GM19372 (cell line): ENCODE results near the gene PREPL.
"Not testable (repeated sequence)": the region's sequence is repeated elsewhere in the genome, so short reads cannot be mapped to it uniquely, and the experiment has no call there.

Source experiments
- ATAC-seq: cut with Tn5 transposase; IDR thresholded peaks from one replicate; pipeline ENCODE4 v1.9.1; 2021; ENCODE audit warnings: mild to moderate bottlenecking, low read depth, moderate library complexity; ENCODE audit not compliant: unreplicated experiment

PREPL gene

GRCh38 chr2:44349506-44349905 is 11.8 kb downstream of the PREPL start:
- ATAC-seq, result no peak

- no peak for ATAC-seq
These were observed 12.9 kb downstream of the PREPL start for GRCh38 chr2:44348400-44348799.

DNA sequence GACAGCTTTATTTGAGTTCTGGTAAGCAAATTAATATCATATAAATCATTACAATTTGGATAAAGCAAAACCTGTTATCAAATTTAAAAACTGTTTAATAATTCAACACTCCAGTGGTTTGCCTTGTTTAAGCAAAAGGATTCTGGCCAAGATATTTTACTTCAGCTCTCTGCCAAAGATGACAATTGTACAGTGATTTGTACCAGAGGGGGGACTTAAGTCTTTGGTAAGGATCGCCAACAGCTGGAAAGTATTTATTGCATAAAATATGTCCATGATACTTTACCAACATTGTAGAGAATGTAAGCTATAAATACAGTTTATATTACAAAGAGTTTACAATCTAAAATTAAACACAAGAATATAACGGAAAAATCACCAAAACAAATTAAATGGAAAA is 13.8 kb downstream of the PREPL start:
- no peak for ATAC-seq

- ATAC-seq, result no peak
These were observed 18.4 kb downstream of the PREPL start for GRCh38 chr2:44342854-44343253.

DNA sequence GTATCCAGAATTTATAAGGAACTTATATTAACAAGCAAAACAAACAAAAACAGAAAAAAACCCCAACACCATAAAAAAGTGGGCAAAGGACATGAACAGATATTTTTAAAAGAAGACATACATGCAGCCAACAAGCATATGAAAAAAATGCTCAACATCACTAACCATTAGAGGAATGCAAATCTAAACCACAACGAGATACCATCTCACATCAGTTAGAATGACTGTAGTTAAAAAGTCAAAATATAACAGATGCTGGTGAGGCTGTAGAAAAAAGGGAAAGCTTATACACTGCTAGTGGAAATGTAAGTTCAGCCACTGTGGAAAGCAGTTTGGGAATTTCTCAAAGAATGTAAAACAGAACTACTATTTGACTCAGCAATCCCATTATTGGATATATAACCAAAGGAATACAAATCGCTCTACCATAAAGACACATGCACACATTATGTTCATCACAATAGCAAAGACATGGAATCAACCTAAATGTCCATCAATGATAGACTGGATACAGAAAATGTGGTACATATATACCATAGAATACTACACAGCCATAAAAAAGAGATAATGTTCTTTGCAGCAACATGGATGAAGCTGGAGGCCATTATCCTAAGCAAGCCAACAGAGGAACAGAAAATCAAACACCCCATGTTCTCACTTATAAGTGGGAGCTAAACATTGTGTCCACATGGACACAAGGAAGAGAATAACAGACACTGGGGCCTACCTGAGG is 25.3 kb downstream of the PREPL start:
- ATAC-seq, result no peak

DNA sequence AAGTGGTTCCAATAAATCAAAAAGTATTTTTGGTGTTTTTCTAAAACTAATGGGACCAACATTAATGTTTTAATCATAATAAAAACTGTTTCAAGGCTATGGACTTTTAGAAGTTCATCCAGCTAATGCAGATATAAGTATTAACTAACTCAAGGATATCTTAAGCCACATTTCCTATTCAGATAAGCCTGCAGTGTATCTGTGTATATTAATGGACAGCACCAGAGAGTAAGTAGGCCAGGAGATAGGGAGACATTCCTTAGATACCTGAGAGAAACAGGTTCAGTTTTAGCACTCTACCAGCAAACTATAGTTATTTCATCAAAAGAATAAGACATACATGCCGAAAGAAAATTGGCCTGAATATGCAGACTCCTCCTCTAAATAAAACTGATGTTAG is 27.3 kb downstream of the PREPL start:
- no peak for ATAC-seq

DNA sequence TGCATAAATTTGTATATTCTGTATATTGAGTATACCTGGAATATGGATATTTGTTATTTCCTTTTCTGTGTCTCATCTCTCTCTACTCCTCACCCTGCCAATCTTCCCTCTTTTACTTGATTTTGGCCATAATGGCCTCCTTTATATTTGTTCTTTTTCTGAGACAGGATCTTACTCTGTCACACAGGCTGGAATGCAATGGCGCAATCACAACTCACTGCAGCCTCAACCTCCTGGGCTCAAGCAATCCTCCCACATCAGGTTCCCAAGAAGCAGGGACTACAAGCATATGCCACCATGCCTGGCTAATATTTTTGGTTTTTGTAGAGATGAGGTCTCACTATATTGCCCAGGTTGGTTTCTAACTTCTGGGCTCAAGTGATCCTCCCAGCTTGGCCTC is 30.5 kb downstream of the PREPL start:
- no peak for ATAC-seq

DNA sequence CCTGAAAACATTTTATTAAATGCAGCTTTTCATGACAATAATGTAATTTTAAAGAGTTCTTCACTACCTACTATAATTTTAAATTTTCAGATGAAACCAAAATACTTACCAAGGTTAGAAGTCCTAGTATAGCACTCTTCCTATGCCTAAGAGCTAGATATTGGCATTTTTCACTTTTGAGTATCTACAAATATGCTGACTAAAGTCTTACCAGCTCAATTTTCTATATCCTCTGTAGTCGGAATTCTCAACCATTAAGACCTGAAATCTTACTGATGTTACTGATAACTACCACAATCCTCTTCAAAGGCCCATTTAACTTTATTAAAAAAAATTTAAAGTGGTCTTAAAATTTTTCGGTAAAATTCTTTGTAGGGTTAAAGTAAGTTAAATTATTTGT is 32.0 kb downstream of the PREPL start:
- ATAC-seq, result no peak

DNA sequence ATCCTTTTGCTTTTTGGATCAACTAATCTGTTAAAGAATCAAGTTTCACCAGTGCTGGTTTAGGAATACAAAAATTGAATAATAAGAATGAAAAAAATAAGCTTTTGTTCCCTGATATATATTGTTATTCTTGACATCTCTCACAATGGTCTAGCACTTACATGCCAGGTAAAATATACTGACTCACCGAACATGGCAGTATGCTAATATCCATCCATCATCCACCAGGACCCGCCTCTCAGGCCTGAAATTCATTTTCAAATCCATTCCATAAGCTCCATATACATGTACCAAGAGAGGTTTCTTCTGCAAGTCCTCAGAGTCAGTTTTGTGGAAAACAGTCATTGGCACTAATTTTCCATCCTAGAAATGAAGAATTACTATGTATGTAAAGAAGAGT is 32.5 kb downstream of the PREPL start:
- no peak for ATAC-seq

DNA sequence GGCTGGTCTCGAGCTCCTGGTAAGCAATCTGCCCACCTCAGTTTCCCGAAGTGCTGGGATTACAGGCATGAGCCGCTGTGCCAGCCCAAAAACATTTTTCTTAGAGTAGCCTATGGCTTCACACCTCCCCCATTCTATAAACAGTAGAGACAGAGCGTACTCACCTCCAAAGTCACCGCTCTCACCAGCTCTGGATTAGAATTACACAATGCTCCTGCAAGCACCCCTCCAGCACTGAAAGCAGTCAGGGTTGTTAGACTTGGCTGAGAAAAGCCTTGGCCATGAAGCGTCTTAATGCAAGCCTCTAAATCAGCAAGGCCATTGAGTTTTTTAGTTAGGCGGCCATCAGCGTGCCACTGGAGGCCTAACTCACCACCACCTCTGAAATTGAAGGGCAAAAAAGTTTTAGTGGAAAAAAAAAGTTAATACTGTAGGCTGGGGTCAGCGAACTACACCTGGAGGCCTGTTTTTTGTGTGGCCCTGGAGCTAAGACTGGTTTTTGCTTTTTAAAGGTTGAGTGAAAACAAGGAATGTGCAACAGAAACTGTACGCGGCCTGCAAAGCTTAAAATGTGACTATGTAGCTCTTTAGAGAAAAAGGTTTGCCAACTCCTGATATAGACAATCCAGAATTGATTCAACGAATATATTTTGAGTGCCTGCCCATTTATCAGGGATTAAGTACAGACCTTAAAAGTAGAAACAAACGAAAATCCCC is 34.6 kb downstream of the PREPL start:
- ATAC-seq, result no peak

DNA sequence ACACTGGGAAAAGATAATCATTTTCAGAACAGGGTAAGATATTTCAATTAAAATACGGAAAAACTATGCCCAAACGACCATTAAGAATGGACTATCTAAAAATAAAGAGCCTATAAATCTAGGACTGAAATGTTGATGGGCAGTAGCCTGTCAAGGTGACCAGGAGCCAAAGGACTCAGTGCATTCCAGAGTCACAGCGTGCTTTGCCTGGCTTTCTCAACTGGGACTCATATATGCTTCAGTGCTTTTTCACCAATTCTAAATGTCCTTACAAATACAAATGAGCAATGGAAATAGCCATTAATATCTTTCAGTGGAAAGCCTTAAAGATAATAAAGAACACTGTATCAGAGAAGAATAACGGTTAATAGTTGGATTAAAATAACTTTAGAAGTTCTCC is 35.4 kb downstream of the PREPL start:
- no peak for ATAC-seq

DNA sequence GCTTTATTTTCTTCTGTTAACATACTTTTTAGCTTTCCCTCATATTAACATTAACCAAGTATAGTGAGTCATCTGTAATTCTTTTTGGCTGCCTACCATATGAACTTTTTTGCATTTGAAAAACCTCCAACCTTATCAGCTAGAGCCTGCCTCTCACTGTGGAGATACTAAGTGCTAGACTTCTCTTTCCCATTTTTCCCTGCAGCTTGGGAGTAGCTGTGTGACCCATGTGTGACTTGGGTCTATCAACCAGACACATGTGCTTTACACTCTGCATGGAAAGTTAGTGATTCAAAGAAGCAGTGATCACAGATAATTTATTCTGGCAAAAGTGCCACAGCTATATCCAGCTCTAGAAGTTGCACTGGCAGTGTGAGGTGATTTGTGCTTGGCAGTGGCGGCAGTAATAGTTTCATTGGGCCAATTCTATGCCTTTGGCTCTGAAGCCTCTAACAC is 36.3 kb downstream of the PREPL start:
- no peak for ATAC-seq

DNA sequence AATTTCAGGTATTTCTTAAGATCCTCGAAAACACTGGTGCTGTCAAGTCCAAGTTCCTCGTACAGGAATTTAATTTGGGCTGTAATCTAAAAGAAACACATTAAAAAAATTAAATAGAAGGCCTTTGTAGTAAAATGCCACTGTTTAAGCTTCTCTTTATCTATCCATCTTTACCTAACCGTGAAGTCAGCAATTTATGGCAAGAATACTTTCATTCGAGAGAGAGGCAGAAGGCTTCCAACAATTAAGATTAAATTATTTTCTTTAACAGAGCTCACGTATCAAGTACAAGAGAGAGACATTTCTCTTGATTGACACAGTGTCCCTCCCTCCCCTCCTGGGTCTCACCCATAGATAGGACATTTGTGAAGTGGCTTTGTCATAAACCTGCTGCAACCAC is 39.9 kb downstream of the PREPL start:
- no peak for ATAC-seq

DNA sequence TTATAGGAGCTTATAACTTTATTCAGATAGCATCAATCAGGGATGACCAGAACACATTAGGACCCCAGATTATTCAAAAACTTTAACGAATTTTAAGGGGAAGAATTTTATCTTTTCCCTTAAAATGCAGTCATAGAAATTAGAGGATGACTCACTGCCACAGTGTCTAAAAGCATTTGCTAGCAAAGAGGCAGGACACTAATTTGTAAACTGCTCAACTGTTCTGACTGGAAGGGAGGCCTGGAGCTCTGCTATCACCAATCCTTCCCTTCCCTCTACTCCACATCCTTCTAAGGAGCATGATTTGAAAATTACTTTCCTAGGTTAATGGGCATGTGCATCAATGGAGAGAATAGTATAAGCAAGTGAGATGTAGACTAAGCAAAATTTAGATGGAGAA is 40.5 kb downstream of the PREPL start:
- ATAC-seq, result no peak

DNA sequence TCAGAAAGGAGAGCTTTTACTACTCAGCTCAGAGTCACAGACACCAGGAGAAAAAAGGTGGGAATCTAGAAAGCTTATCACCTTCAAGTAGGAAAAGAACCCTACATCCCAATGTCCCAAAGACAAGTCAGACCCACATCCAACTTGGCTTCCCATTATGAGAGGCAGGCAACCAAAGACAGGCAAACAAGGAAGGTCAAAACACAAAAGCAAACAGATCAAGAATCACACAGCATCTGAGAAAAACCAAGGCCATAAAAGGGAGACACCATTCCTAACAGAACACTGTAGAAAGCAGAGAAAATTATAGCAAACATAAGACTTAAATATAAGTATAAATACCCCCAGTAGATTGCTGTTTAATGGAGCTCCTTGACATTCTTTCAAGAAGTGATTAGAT is 45.3 kb downstream of the PREPL start:
- ATAC-seq, result no peak

- no peak for ATAC-seq
These were observed 46.9 kb downstream of the PREPL start for GRCh38 chr2:44314362-44314761.

DNA sequence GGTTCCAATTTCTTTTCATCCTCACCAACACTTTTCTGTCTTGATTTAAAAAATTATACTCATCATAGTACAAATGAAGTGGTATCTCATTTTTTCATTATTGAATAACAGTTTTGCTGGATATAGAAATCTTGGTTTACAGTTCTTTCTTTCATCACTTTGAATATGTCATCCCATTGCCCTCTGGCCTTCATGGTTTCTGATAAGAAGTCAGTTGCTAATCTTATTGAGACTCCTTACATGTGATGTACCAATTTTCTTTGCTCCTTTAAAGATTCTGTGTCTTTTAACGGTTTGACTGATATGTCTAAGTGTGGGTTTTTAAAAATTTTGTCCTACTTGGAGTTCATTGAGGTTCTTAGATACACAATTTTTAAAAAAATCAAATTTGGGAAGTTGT is 51.0 kb downstream of the PREPL start:
- ATAC-seq, result no peak

DNA sequence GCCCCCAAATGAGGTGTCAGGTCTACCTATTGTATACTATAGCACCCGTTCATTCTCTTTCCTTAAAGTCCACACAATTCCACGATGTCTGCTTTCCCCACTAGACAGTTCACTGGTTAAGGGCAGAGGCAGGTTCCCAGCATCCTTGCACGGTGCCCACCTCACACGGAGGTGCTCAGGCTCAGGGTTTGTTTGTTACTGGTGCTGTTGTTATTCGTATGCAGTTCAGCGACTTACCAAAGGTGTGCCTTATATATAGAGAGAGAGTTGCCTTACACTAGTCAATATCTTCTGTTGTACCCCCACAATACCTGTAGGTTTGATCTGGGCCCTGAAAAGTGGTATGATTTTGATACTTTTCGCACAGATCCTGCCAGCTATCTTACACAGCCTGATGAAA is 55.4 kb downstream of the PREPL start:
- ATAC-seq, result no peak

- ATAC-seq, result no peak
These were observed 57.0 kb downstream of the PREPL start for GRCh38 chr2:44304258-44304657.

DNA sequence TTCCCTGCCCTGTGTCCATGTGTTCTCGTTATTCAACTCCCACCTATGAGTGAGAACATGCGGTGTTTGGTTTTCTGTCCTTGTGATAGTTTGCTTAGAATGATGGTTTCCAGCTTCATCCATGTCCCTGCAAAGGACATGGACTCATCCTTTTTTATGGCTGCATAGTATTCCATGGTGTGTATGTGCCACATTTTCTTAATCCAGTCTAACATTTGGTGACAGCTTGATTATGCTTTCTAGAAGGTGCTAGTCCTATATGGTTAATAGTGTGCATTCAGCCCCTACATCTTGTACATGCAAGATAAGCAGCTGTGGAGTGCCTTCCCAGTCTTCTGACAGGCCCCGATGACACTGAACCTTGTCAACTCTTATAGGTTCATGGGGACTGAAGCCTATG is 57.5 kb downstream of the PREPL start:
- not testable (repeated sequence) for ATAC-seq

DNA sequence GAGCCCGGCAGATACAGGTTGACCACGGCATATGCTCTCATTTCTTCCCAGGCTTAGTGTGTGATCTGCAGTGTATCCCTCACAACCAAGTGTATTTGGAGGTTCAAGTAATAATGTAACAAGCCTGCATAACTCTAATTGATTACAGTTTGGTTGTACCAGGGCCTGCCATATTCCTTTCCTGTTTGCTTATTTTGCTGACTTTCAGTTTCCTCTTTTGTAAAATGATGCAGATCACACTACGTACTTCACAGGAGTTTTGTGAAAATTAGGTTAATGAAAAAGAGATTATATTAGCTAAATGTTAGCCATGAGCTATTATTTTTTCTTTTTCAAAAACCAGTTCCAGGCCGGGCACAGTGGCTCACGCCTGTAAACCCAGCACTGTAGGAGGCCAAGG is 60.2 kb downstream of the PREPL start:
- no peak for ATAC-seq

- no peak for ATAC-seq
These were observed 61.7 kb downstream of the PREPL start for GRCh38 chr2:44299635-44300034.
